Measurements from ENCODE around the gene TMBIM6. TPM values are rescaled to one million over a fixed set of nuclear protein-coding genes. Genes with fewer than 3 reads are reported as not detected.

TMBIM6 gene
- total RNA-seq, 1 experiment from 2014 or later = 600 TPM

DNA sequence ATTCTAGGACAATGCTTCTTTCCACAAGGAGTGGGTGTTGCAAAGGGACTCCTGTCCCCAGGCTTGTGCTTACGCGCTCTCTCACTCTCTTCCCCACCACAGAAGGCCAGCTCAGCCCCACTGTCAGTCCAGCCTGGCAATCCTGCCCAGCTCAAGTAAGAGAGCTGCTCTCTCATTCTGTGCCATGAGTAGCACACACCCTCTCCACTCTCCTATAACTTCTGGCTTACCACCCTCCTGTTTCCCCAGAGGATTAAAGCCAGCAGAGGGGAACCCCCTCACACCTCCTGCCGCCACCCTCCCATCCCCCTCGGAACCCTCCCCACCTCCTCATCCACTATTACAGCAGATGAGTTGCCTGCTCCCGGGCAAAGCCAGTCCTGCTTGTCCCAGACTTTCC lies 69.8 kb downstream of the TMBIM6 start:
- no peaks in the 10 kb centered on the region for H3K9me3 Mint-ChIP-seq (ENCODE audit: low read depth, unreplicated experiment)
- H3K4me1 Mint-ChIP-seq (ENCODE audit: low read depth, unreplicated experiment) = no peaks in the 10 kb centered on the region
- no peak overlapping the region for H3K4me3 Mint-ChIP-seq (ENCODE audit: low read depth, unreplicated experiment)
- BruUV-seq (replicated peaks) = no TSS peak
- H3K27me3 Mint-ChIP-seq (ENCODE audit: unreplicated experiment) = no peaks in the 10 kb centered on the region
- CTCF ChIA-PET = interaction anchor here (0.6 kb wide), 2 partner anchors 162 to 233 kb away, joined by 4 to 5 read pairs; no protein-coding TSS in a partner anchor
- no peak for DNase-seq
- intact Hi-C loops (cut with micrococcal nuclease; ENCODE audit: unreplicated experiment) = no loop called here
- TF ChIP-seq, protein P1, sequence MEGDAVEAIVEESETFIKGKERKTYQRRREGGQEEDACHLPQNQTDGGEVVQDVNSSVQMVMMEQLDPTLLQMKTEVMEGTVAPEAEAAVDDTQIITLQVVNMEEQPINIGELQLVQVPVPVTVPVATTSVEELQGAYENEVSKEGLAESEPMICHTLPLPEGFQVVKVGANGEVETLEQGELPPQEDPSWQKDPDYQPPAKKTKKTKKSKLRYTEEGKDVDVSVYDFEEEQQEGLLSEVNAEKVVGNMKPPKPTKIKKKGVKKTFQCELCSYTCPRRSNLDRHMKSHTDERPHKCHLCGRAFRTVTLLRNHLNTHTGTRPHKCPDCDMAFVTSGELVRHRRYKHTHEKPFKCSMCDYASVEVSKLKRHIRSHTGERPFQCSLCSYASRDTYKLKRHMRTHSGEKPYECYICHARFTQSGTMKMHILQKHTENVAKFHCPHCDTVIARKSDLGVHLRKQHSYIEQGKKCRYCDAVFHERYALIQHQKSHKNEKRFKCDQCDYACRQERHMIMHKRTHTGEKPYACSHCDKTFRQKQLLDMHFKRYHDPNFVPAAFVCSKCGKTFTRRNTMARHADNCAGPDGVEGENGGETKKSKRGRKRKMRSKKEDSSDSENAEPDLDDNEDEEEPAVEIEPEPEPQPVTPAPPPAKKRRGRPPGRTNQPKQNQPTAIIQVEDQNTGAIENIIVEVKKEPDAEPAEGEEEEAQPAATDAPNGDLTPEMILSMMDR (IDR thresholded peaks at IDR 0.05; ENCODE audit: unreplicated experiment) = no peak
- H3K27ac Mint-ChIP-seq (ENCODE audit: unreplicated experiment) = no peak overlapping the region
- no peaks in the 10 kb centered on the region for H3K36me3 Mint-ChIP-seq (ENCODE audit: insufficient read depth, unreplicated experiment)

DNA sequence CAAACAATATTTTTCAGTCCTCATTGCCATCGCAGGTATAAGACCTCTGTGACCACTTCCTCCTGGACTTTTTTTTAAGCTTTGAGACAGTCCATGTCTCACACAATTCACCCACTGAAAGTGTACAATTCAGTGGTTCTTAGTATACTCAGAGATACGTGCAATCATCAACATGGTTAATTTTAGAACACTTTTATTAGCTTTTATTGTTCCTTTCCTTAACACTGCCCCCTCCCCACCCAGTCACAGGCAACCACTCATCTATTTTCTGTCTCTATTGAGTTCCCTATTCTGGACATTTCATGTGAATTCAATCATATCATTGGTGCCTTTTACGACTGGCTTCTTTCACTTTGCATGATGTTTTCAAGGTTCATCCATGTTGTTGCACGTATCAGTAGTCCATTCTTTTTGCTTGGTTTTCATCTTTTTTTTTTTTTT lies 70.6 kb downstream of the TMBIM6 start:
- H3K4me3 Mint-ChIP-seq (ENCODE audit: low read depth, unreplicated experiment) = no peak overlapping the region
- H3K9me3 Mint-ChIP-seq (ENCODE audit: low read depth, unreplicated experiment) = no peaks in the 10 kb centered on the region
- no peaks in the 10 kb centered on the region for H3K27me3 Mint-ChIP-seq (ENCODE audit: unreplicated experiment)
- CTCF ChIA-PET = interaction anchor here (0.6 kb wide), 1 partner anchor 162 kb away, joined by 4 read pairs; no protein-coding TSS in a partner anchor
- no peaks in the 10 kb centered on the region for H3K36me3 Mint-ChIP-seq (ENCODE audit: insufficient read depth, unreplicated experiment)
- intact Hi-C loops (cut with micrococcal nuclease; ENCODE audit: unreplicated experiment) = no loop called here
- H3K4me1 Mint-ChIP-seq (ENCODE audit: low read depth, unreplicated experiment) = no peaks in the 10 kb centered on the region
- TF ChIP-seq, protein P1 (IDR thresholded peaks at IDR 0.05; ENCODE audit: unreplicated experiment) = no peak
- BruUV-seq (replicated peaks) = no TSS peak
- no peak overlapping the region for H3K27ac Mint-ChIP-seq (ENCODE audit: unreplicated experiment)
- DNase-seq = no peak

DNA sequence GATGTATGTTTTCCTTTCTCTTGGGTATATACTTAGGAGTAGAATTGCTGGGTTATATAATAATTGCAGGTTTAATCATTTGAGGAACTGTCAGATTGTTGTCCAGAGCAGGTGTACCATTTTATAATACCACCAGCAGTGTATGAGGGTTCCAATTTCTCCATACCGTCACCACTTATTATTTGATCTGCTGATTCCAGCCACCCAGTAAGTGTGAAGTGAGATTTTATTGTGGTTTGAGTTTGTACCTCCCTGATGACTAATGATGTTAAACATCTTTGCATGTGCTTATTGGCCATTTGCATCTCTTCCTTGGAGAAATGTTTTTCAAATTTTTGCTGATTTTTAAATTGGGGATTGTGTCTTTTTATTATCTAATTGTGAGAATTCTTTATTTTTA lies 71.8 kb downstream of the TMBIM6 start:
- no peaks in the 10 kb centered on the region for H3K9me3 Mint-ChIP-seq (ENCODE audit: low read depth, unreplicated experiment)
- no peaks in the 10 kb centered on the region for H3K36me3 Mint-ChIP-seq (ENCODE audit: insufficient read depth, unreplicated experiment)
- no peaks in the 10 kb centered on the region for H3K4me1 Mint-ChIP-seq (ENCODE audit: low read depth, unreplicated experiment)
- TF ChIP-seq, protein P1 (IDR thresholded peaks at IDR 0.05; ENCODE audit: unreplicated experiment) = no peak
- H3K27me3 Mint-ChIP-seq (ENCODE audit: unreplicated experiment) = no peaks in the 10 kb centered on the region
- CTCF ChIA-PET = no interaction called here
- no peak for DNase-seq
- no peak overlapping the region for H3K27ac Mint-ChIP-seq (ENCODE audit: unreplicated experiment)
- intact Hi-C loops (cut with micrococcal nuclease; ENCODE audit: unreplicated experiment) = no loop called here
- no peak overlapping the region for H3K4me3 Mint-ChIP-seq (ENCODE audit: low read depth, unreplicated experiment)
- BruUV-seq (replicated peaks) = no TSS peak

Other genes with a start within 250 kb of the TMBIM6 start
- gene KCNH3, start 202.5 kb upstream of the TMBIM6 start, total RNA-seq (2022) = 0.59 and 2.8 TPM in 2 replicates
- gene MCRS1, start 173.4 kb upstream of the TMBIM6 start, total RNA-seq (2022) = 38.0 and 38.7 TPM in 2 replicates
- gene FAM186B, start 135.9 kb upstream of the TMBIM6 start, total RNA-seq (2022) = 0.29 and 0.47 TPM in 2 replicates
- 21.7 and 22.2 TPM in 2 replicates for gene PRPF40B, start 118.0 kb upstream of the TMBIM6 start, total RNA-seq (2022)
- gene FMNL3, start 34.2 kb upstream of the TMBIM6 start, total RNA-seq (2022) = 4.4 TPM in 2 replicates
- gene NCKAP5L, start 86.9 kb downstream of the TMBIM6 start, total RNA-seq (2022) = 10.0 and 11.8 TPM in 2 replicates
- gene BCDIN3D, start 101.5 kb downstream of the TMBIM6 start, total RNA-seq (2022) = 4.0 and 4.7 TPM in 2 replicates
- not detected in 2 replicates for gene FAIM2, start 162.3 kb downstream of the TMBIM6 start, total RNA-seq (2022)
- gene AQP2, start 209.2 kb downstream of the TMBIM6 start, total RNA-seq (2022) = not detected in 2 replicates
- 51.9 and 54.2 TPM in 2 replicates for gene AQP5, start 220.3 kb downstream of the TMBIM6 start, total RNA-seq (2022)
- 0.86 and 0.94 TPM in 2 replicates for gene AQP6, start 231.4 kb downstream of the TMBIM6 start, total RNA-seq (2022)

All from Calu3 (cell line).